ENCODE results near the gene SSH2. TPM values are rescaled to one million over a fixed set of nuclear protein-coding genes. Genes with fewer than 3 reads are reported as not detected.

The SSH2 gene
- total RNA-seq, 1 donor from 2014 or later = 72.0 TPM

DNA sequence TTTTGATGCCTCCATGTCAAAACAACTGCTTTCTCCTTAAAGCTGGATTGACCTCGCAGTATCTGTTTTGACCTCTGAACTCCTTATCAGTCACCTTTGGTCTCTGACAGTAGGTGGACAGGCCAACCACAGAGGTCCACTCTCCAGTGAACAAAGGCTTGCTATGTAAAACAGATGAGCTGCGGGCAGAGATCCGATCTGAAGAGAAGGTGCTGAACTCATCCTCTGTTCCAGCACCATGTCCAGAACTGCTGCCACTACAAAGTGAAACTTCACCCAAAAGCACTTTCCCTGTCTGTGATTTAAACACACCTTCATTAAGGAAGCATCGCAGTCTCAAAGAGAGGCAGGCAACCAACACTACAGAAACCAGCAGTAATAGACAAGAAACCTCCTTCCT lies 190.0 kb downstream of the SSH2 start:
- no peaks in the 10 kb centered on the region for H3K27me3 ChIP-seq
- H3K4me3 ChIP-seq = no peak overlapping the region
- H3K4me1 ChIP-seq = no peaks in the 10 kb centered on the region
- no peak for TF ChIP-seq CTCF (IDR thresholded peaks at IDR 0.05)
- H3K27ac ChIP-seq = no peak overlapping the region
- ATAC-seq (no peak), DNase-seq (no peak)
- intact Hi-C loops (cut with DNase I) = no loop called here
- H3K9me3 ChIP-seq = no peaks in the 10 kb centered on the region
- peaks cover 10% of the 10 kb centered on the region for H3K36me3 ChIP-seq

GRCh38 chr17:29734640-29735039 lies 195.4 kb downstream of the SSH2 start:
- H3K36me3 ChIP-seq = peaks cover 13% of the 10 kb centered on the region
- H3K27ac ChIP-seq = no peak overlapping the region
- peaks cover 8% of the 10 kb centered on the region for H3K4me1 ChIP-seq
- no peaks in the 10 kb centered on the region for H3K27me3 ChIP-seq
- ATAC-seq (no peak), DNase-seq (no peak)
- no peak overlapping the region for H3K4me3 ChIP-seq
- intact Hi-C loops (cut with DNase I) = no loop called here
- no peaks in the 10 kb centered on the region for H3K9me3 ChIP-seq
- no peak for TF ChIP-seq CTCF (IDR thresholded peaks at IDR 0.05)

- no peaks in the 10 kb centered on the region for H3K9me3 ChIP-seq
- H3K4me1 ChIP-seq = peaks cover 8% of the 10 kb centered on the region
- TF ChIP-seq CTCF (IDR thresholded peaks at IDR 0.05) = no peak
- peaks cover 13% of the 10 kb centered on the region for H3K36me3 ChIP-seq
- H3K27me3 ChIP-seq = no peaks in the 10 kb centered on the region
- no peak for ATAC-seq
- H3K27ac ChIP-seq = no peak overlapping the region
- intact Hi-C loops (cut with DNase I) = no loop called here
- DNase-seq = no peak
- H3K4me3 ChIP-seq = no peak overlapping the region
These were observed 196.9 kb downstream of the SSH2 start for GRCh38 chr17:29733166-29733565.

DNA sequence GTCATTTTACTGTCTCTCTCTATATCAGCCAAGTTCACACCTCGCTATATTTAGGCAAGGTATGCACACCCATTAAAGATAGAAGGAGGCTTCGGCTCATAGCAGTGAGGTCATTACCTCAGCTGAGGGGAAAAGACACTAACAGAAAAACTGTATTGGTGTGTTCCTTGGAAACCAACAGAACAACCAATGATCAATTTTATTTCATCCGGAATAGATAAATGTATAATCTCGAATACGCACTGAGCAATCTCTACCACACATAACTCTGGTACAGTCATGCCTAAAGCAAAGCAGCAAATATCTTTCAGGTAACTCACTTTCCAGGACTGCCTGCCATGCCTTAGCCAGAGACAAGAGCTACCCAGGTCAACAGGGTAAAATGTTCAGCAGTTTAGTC lies 197.4 kb downstream of the SSH2 start:
- H3K4me1 ChIP-seq = peaks cover 8% of the 10 kb centered on the region
- no peaks in the 10 kb centered on the region for H3K27me3 ChIP-seq
- no peak overlapping the region for H3K27ac ChIP-seq
- no peak overlapping the region for H3K4me3 ChIP-seq
- no peak for TF ChIP-seq CTCF (IDR thresholded peaks at IDR 0.05)
- ATAC-seq = no peak
- no peak for DNase-seq
- intact Hi-C loops (cut with DNase I) = no loop called here
- H3K36me3 ChIP-seq = peaks cover 13% of the 10 kb centered on the region
- H3K9me3 ChIP-seq = no peaks in the 10 kb centered on the region

DNA sequence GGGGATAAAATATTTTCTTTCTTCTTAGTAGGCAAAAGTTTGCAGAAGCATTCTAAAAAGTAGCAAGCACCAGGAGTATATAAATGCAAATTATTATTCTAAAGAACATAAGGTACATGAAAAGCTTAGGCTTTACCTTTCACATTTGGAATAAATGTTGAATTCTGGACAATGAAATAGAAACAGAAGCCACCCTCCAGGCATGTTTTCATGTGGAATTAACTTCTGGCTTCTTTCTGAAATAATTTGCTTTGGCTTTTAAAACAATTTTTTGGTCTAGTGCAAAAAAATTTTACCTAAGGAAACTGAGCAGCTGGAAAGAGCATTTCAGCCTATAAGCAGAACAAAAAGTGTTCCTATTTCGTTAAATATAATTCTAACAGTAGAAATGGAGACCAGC lies 197.8 kb downstream of the SSH2 start:
- Histone ChIP-seq H3K4me3 (no peak overlapping the region), H3K36me3 (peaks cover 13% of the 10 kb centered on the region), H3K27ac (no peak overlapping the region), H3K9me3 (no peaks in the 10 kb centered on the region), H3K27me3 (no peaks in the 10 kb centered on the region), H3K4me1 (peaks cover 8% of the 10 kb centered on the region)
- TF ChIP-seq CTCF (IDR thresholded peaks at IDR 0.05) = no peak
- intact Hi-C loops (cut with DNase I) = no loop called here
- ATAC-seq = no peak
- no peak for DNase-seq

DNA sequence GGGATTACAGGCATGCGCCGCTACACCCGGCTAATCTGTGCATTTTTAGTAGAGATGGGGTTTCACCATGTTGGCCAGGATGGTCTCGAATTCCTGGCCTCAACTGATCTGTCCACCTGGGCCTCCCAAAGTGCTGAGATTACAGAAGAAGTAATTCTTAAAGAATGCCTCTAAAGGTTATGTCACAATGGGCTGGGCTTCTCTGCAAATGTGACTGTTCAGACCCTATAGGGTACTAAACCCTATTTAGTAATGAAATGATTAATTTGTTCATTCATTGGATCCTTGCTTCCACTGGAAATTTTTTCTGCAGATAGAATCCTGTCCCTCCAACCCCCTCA lies 198.5 kb downstream of the SSH2 start:
- no peak for TF ChIP-seq CTCF (IDR thresholded peaks at IDR 0.05)
- Histone ChIP-seq H3K9me3 (no peaks in the 10 kb centered on the region), H3K4me1 (peaks cover 14% of the 10 kb centered on the region), H3K27ac (no peak overlapping the region), H3K27me3 (no peaks in the 10 kb centered on the region), H3K4me3 (no peak overlapping the region), H3K36me3 (peaks cover 13% of the 10 kb centered on the region)
- DNase-seq (no peak), ATAC-seq (no peak)
- intact Hi-C loops (cut with DNase I) = no loop called here
